ENCODE measurements around the gene SOCS3. TPM values are rescaled to one million over a fixed set of nuclear protein-coding genes. Genes with fewer than 3 reads are reported as not detected.
A peak's percentile ranks its signal among the peaks of the same experiment; 100 is the strongest.

Gene SOCS3
- total and polyA plus RNA-seq, 7 donors, result 10.3 to 499 (median 45.7) TPM

- no peak overlapping the region for H3K27ac ChIP-seq
- TF ChIP-seq CTCF (IDR thresholded peaks at IDR 0.05) (no peak), POLR2A (IDR thresholded peaks at IDR 0.05) (no peak), POLR2AphosphoS5 (IDR thresholded peaks at IDR 0.05) (no peak), EP300 (IDR thresholded peaks at IDR 0.05) (no peak)
- no peaks in the 10 kb centered on the region for H3K36me3 ChIP-seq
- WGBS, 2 donors, result 85 to 88% methylated on average over 5 of the region's 5 CpGs
- H3K27me3 ChIP-seq, result peaks cover 0 to 9% (median 0%) of the 10 kb centered on the region in 3 donors
- no peak for DNase-seq
- peaks cover 0 to 9% (median 0%) of the 10 kb centered on the region in 4 donors for H3K4me1 ChIP-seq
- H3K4me3 ChIP-seq, result no peak overlapping the region
- intact Hi-C loops (cut with DNase I), result no loop called here
- H3K9me3 ChIP-seq, result no peaks in the 10 kb centered on the region
These were observed 7.3 kb upstream of the SOCS3 start for GRCh38 chr17:78367193-78367592.

GRCh38 chr17:78366109-78366848, 6.4 kb upstream of the SOCS3 start:
- Histone ChIP-seq H3K9me3 (no peaks in the 10 kb centered on the region), H3K4me1 (peaks cover 0 to 9% (median 0%) of the 10 kb centered on the region in 4 donors), H3K27ac (peak overlapping the region; percentile 26 to 62 (median 47)), H3K4me3 (no peak overlapping the region), H3K27me3 (peaks cover 0 to 9% (median 0%) of the 10 kb centered on the region in 3 donors), H3K36me3 (no peaks in the 10 kb centered on the region)
- TF ChIP-seq POLR2A (IDR thresholded peaks at IDR 0.05), result no peak
- TF ChIP-seq POLR2AphosphoS5 (IDR thresholded peaks at IDR 0.05), result no peak
- TF ChIP-seq EP300 (IDR thresholded peaks at IDR 0.05), result no peak
- no peak for TF ChIP-seq CTCF (IDR thresholded peaks at IDR 0.05)
- intact Hi-C loops (cut with DNase I), result no loop called here
- no peak for DNase-seq
- 65 to 78% methylated on average over 18 of the region's 18 CpGs for WGBS, 2 donors

GRCh38 chr17:78365561-78366108, 5.8 kb upstream of the SOCS3 start:
- Histone ChIP-seq H3K4me3 (no peak overlapping the region), H3K36me3 (no peaks in the 10 kb centered on the region), H3K9me3 (no peaks in the 10 kb centered on the region), H3K4me1 (peaks cover 0 to 15% (median 1%) of the 10 kb centered on the region in 4 donors), H3K27ac (peak overlapping the region; percentile 26 to 62 (median 47)), H3K27me3 (peaks cover 0 to 9% (median 0%) of the 10 kb centered on the region in 3 donors)
- no peak for TF ChIP-seq POLR2AphosphoS5 (IDR thresholded peaks at IDR 0.05)
- no peak for TF ChIP-seq POLR2A (IDR thresholded peaks at IDR 0.05)
- no peak for TF ChIP-seq CTCF (IDR thresholded peaks at IDR 0.05)
- TF ChIP-seq EP300 (IDR thresholded peaks at IDR 0.05), result no peak
- intact Hi-C loops (cut with DNase I), result no loop called here
- WGBS, 2 donors, result 72 to 77% methylated on average over 16 of the region's 16 CpGs
- DNase-seq, result no peak

DNA sequence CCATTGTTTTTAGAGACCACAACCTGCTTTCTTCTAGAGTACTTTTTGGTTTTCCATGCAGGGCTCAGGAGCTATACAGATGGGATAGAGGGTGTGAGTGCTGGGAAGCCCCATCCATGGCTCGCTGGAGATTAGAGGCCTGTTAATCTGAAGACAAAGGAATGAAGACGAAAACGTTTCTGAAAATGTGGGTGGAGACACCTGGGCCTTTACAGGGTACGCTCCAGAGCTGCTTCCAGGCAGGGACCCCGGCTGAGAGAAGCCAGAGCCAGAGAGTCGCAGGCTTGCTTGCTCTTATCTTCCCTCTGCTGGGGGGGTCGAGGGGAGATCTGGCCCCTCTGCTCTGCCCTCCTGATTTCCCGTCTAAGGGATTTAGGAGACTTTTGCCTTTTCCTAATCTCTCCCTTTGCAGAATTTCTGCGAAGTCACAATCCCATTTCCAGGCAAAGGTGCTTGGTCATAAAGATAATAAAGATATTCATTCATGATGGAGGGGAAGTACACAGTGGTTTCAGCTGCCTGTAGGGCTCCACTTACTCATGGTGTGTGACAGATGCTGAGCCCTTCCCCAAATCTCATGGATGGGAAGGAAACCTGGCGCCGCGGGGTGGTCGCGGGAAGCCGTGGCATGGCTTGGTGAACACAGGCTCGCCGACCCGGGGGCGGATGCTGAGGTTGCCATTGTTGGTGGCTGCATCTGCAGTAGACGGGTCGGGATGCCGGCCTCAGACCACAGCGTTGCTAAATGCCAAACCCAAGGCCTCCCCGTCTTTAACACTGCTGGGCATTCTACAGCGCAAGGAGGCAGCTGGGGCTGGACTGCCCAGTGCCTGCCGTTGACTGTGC, 4.8 kb upstream of the SOCS3 start:
- intact Hi-C loops (cut with DNase I), result no loop called here
- Histone ChIP-seq H3K4me1 (peaks cover 0 to 18% (median 6%) of the 10 kb centered on the region in 4 donors), H3K9me3 (no peaks in the 10 kb centered on the region), H3K27me3 (peaks cover 0 to 9% (median 0%) of the 10 kb centered on the region in 3 donors), H3K27ac (peak overlapping the region in 1 of 4 donors; percentile 55), H3K4me3 (no peak overlapping the region), H3K36me3 (no peaks in the 10 kb centered on the region)
- DNase-seq, result no peak
- WGBS, 2 donors, result 58 to 78% methylated on average over 26 of the region's 26 CpGs
- TF ChIP-seq POLR2A (IDR thresholded peaks at IDR 0.05), result no peak
- no peak for TF ChIP-seq POLR2AphosphoS5 (IDR thresholded peaks at IDR 0.05)
- TF ChIP-seq CTCF (IDR thresholded peaks at IDR 0.05), result no peak
- no peak for TF ChIP-seq EP300 (IDR thresholded peaks at IDR 0.05)

Data from sigmoid colon (tissue), 7 donors.